OCI-LY7 (cell line): ENCODE results near the gene NUP42.

ENCODE experiments used
- CTCF ChIP-seq: fragments of 200-600 bp; sonication (generic); conservative IDR thresholded peaks from 2 replicates; pipeline ENCODE4 v1.5.1; 2014; ENCODE audit warnings: mild to moderate bottlenecking, antibody characterized with exemption, low read length, moderate library complexity, mixed read lengths
- EZH2phosphoT487 ChIP-seq: fragments of 200-600 bp; sonication (generic); IDR thresholded peaks from 2 replicates; pipeline ENCODE4 v1.6.1; 2018; ENCODE audit warnings: low read depth, borderline replicate concordance, mild to moderate bottlenecking, mixed run types, antibody characterized with exemption, low read length, moderate library complexity, mixed read lengths

GRCh38 chr7:23207884-23208283, 26.0 kb downstream of the NUP42 start:
- no peak for TF ChIP-seq CTCF
- no peak for TF ChIP-seq EZH2phosphoT487
